ENCODE data around the gene AQP5.

AQP5 gene

GRCh38 chr12:49961111-49961922 lies at the start of gene AQP5:
TSS of gene AQP5 (plus strand) at chr12:49961872. CDS start at chr12:49962018, 146 bp downstream.
- DNase-seq (ENCODE audit: low read depth in 2 of 2, low spot score in 1 of 2) = no peak

- no peak for DNase-seq (ENCODE audit: low read depth in 2 of 2, low spot score in 1 of 2)
Observed at GRCh38 chr12:49912345-49913255, 49.1 kb upstream of the AQP5 start.

GRCh38 chr12:49916129-49916919 lies 45.3 kb upstream of the AQP5 start:
- DNase-seq (ENCODE audit: low read depth in 2 of 2, low spot score in 1 of 2) = no peak

- no peak for DNase-seq (ENCODE audit: low read depth in 2 of 2, low spot score in 1 of 2)
Observed at GRCh38 chr12:49917166-49917787, 44.4 kb upstream of the AQP5 start.

- no peak for DNase-seq (ENCODE audit: low read depth in 2 of 2, low spot score in 1 of 2)
Observed at GRCh38 chr12:49917788-49918173, 43.9 kb upstream of the AQP5 start.

- no peak for DNase-seq (ENCODE audit: low read depth in 2 of 2, low spot score in 1 of 2)
Observed at GRCh38 chr12:49920241-49920914, 41.3 kb upstream of the AQP5 start.

- no peak for DNase-seq (ENCODE audit: low read depth in 2 of 2, low spot score in 1 of 2)
Observed at GRCh38 chr12:49920915-49921286, 40.8 kb upstream of the AQP5 start.

- DNase-seq (ENCODE audit: low read depth in 2 of 2, low spot score in 1 of 2) = no peak
Observed at GRCh38 chr12:49921299-49921698, 40.4 kb upstream of the AQP5 start.

GRCh38 chr12:49921936-49922335 lies 39.7 kb upstream of the AQP5 start:
- no peak for DNase-seq (ENCODE audit: low read depth in 2 of 2, low spot score in 1 of 2)

GRCh38 chr12:49922349-49923034 lies 39.2 kb upstream of the AQP5 start:
- no peak for DNase-seq (ENCODE audit: low read depth in 2 of 2, low spot score in 1 of 2)

- DNase-seq (ENCODE audit: low read depth in 2 of 2, low spot score in 1 of 2) = no peak
Observed at GRCh38 chr12:49923035-49923644, 38.5 kb upstream of the AQP5 start.

GRCh38 chr12:49923880-49924556 lies 37.7 kb upstream of the AQP5 start:
- DNase-seq (ENCODE audit: low read depth in 2 of 2, low spot score in 1 of 2) = no peak

GRCh38 chr12:49924628-49925246 lies 36.9 kb upstream of the AQP5 start:
- no peak for DNase-seq (ENCODE audit: low read depth in 2 of 2, low spot score in 1 of 2)

GRCh38 chr12:49925433-49926204 lies 36.1 kb upstream of the AQP5 start:
- no peak for DNase-seq (ENCODE audit: low read depth in 2 of 2, low spot score in 1 of 2)

- DNase-seq (ENCODE audit: low read depth in 2 of 2, low spot score in 1 of 2) = no peak
Observed at GRCh38 chr12:49928471-49928870, 33.2 kb upstream of the AQP5 start.

- DNase-seq (ENCODE audit: low read depth in 2 of 2, low spot score in 1 of 2) = no peak
Observed at GRCh38 chr12:49929581-49929980, 32.1 kb upstream of the AQP5 start.

GRCh38 chr12:49930515-49931288 lies 31.0 kb upstream of the AQP5 start:
- no peak for DNase-seq (ENCODE audit: low read depth in 2 of 2, low spot score in 1 of 2)
